Measurements from ENCODE around the gene UBE2Q1. TPM values are rescaled to one million over a fixed set of nuclear protein-coding genes. Genes with fewer than 3 reads are reported as not detected.

Gene UBE2Q1
- total and polyA plus RNA-seq, 2 of the 8 experiments (the other 6 are each of a cell fraction or from before 2014, with no cell fraction given), result 13.2 to 95.8 TPM

GRCh38 chr1:154533952-154534844, 24.3 kb downstream of the UBE2Q1 start:
- no peak overlapping the region for H2AFZ ChIP-seq (ENCODE audit: low read length)
- H3K4me3 ChIP-seq (ENCODE audit: extremely low read depth in 1 of 4, insufficient read depth in 2 of 4, low read depth in 3 of 4, low read length in 4 of 4), result no peak overlapping the region
- no peak overlapping the region for H3K14ac ChIP-seq (ENCODE audit: insufficient read length)
- WGBS, 2 experiments (ENCODE audit: extremely low coverage in 1 of 2, insufficient coverage in 1 of 2, insufficient read length in 1 of 2, insufficient replicate concordance in 2 of 2, low coverage in 1 of 2, low lambda C conversion rate in 2 of 2, missing lambda C conversion rate in 1 of 2), result 60 to 80% methylated on average over 1 to 11 of the region's 11 CpGs
- H3K56ac ChIP-seq (replicated peaks; ENCODE audit: insufficient read length, low read depth, low read length), result no peak overlapping the region
- no peak overlapping the region for H2BK12ac ChIP-seq (ENCODE audit: low read depth, low read length)
- no peaks in the 10 kb centered on the region for H3K4me1 ChIP-seq (replicated peaks in 1 of 4; ENCODE audit: control insufficient read depth in 3 of 4, insufficient read depth in 4 of 4, low read length in 3 of 4)
- H4K5ac ChIP-seq (ENCODE audit: insufficient read length, low read depth, low read length), result no peak overlapping the region
- no peak overlapping the region for H3K4me2 ChIP-seq (ENCODE audit: insufficient read depth in 1 of 2, low read depth in 2 of 2, low read length in 2 of 2)
- H4K20me1 ChIP-seq (replicated peaks in 1 of 2; ENCODE audit: control insufficient read depth in 1 of 2, insufficient read depth in 2 of 2, low read length in 2 of 2), result no peaks in the 10 kb centered on the region
- H2BK120ac ChIP-seq (replicated peaks; ENCODE audit: low read depth, low read length), result no peak overlapping the region
- no peaks in the 10 kb centered on the region for H3K23me2 ChIP-seq (ENCODE audit: low read depth, low read length)
- no peak overlapping the region for H2BK5ac ChIP-seq (ENCODE audit: low read depth, low read length)
- no peak overlapping the region for H4K91ac ChIP-seq (replicated peaks; ENCODE audit: insufficient read length, low read length)
- CTCF ChIA-PET (ENCODE audit: partially characterized antibody), result interaction anchor here (0.5 to 6.9 kb wide), 11 partner anchors 9 to 867 kb away, joined by 3 to 63 read pairs (median 4); no protein-coding TSS in a partner anchor
- H3K79me2 ChIP-seq (ENCODE audit: control insufficient read depth in 1 of 2, insufficient read depth in 2 of 2, low read length in 2 of 2), result no peaks in the 10 kb centered on the region
- H3K9ac ChIP-seq (replicated peaks in 1 of 4; ENCODE audit: extremely low read depth in 1 of 4, low read depth in 3 of 4, low read length in 3 of 4), result no peak overlapping the region
- DNase-seq (ENCODE audit: low read depth in 1 of 2, low spot score in 2 of 2), result peak in 1 of 2 experiments; percentile 62
- H2AK5ac ChIP-seq (ENCODE audit: low read depth, low read length), result no peak overlapping the region
- no peaks in the 10 kb centered on the region for H3K27me3 ChIP-seq (replicated peaks in 1 of 4; ENCODE audit: control insufficient read depth in 3 of 4, extremely low read depth in 1 of 4, insufficient read depth in 3 of 4, low read length in 3 of 4)
- no peak overlapping the region for H4K8ac ChIP-seq (ENCODE audit: extremely low read depth, insufficient read depth, low read length)
- FAIRE-seq, result peak; percentile 82
- peaks cover 0 to 8% of the 10 kb centered on the region in 2 experiments; a peak in 1 of 4 replicates for H3K9me3 ChIP-seq (ENCODE audit: insufficient read depth in 2 of 2, low read depth in 1 of 2, low read length in 1 of 2)
- POLR2A ChIA-PET (ENCODE audit: partially characterized antibody), result interaction anchor here (1.0 kb wide), 1 partner anchor 13 kb away, joined by 3 read pairs; no protein-coding TSS in a partner anchor
- no peak overlapping the region for H3K18ac ChIP-seq (ENCODE audit: extremely low read depth, low read length)
- H3K79me1 ChIP-seq (ENCODE audit: low read depth, low read length), result no peaks in the 10 kb centered on the region
- H2BK20ac ChIP-seq (ENCODE audit: low read length), result no peak overlapping the region
- no peaks in the 10 kb centered on the region for H3K36me3 ChIP-seq (ENCODE audit: control insufficient read depth in 2 of 4, insufficient read depth in 4 of 4, low read length in 3 of 4)
- H3K23ac ChIP-seq (ENCODE audit: insufficient read length), result no peak overlapping the region
- no peak overlapping the region for H3K4ac ChIP-seq (replicated peaks; ENCODE audit: insufficient read length, low read depth, low read length)
- H2BK15ac ChIP-seq (ENCODE audit: low read length), result no peak overlapping the region
- no peak overlapping the region for H3K27ac ChIP-seq (ENCODE audit: low read depth, low read length)
- TF ChIP-seq RNF2 (IDR thresholded peaks at IDR 0.05; ENCODE audit: borderline replicate concordance, low read depth, low read length, missing control alignments, poor library complexity, severe bottlenecking), result no peak
- TF ChIP-seq JUND (IDR thresholded peaks at IDR 0.05; ENCODE audit: low read length), result peak; percentile 44; the same call in 1 of the 2 replicates
- no peak for TF ChIP-seq KDM4A (IDR thresholded peaks at IDR 0.05; ENCODE audit: low read depth, low read length, severe bottlenecking)
- 0 out of 2 replicates have a peak, but pooled peaks have one; percentile 50 for TF ChIP-seq TCF12 (IDR thresholded peaks at IDR 0.05; ENCODE audit: low read depth, low read length)
- peak; percentile 83 to 84 for TF ChIP-seq RAD21 (IDR thresholded peaks at IDR 0.05 in 1 of 2, conservative IDR thresholded peaks at IDR 0.05 in 1 of 2; ENCODE audit: low read depth in 2 of 2, low read length in 2 of 2)
- TF ChIP-seq SIRT6 (IDR thresholded peaks at IDR 0.05; ENCODE audit: low read length), result no peak
- no peak for TF ChIP-seq KDM1A (IDR thresholded peaks at IDR 0.05; ENCODE audit: borderline replicate concordance, low read length)
- no peak for TF ChIP-seq POLR2A (IDR thresholded peaks at IDR 0.05; ENCODE audit: control extremely low read depth in 1 of 2, low read depth in 2 of 2, low read length in 2 of 2)
- TF ChIP-seq YY1 (IDR thresholded peaks at IDR 0.05; ENCODE audit: low read depth, low read length), result peak; percentile 63; the same call in 1 of the 2 replicates
- TF ChIP-seq SP1 (IDR thresholded peaks at IDR 0.05; ENCODE audit: low read depth, low read length), result peak; percentile 81
- TF ChIP-seq, protein P1, sequence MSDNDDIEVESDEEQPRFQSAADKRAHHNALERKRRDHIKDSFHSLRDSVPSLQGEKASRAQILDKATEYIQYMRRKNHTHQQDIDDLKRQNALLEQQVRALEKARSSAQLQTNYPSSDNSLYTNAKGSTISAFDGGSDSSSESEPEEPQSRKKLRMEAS (IDR thresholded peaks at IDR 0.05), result peak; percentile 75
- TF ChIP-seq ZNF274 (IDR thresholded peaks at IDR 0.05; ENCODE audit: borderline replicate concordance, extremely low read depth, low read length), result no peak

Data from H1 (cell line).